T follicular helper cell (primary cell): ENCODE results near the gene CLCN5.
"Not testable (repeated sequence)": the region's sequence is repeated elsewhere in the genome, so short reads cannot be mapped to it uniquely, and the experiment has no call there.

Experiments
- DNase-seq: peaks from one replicate; pipeline ENCODE4 v3.0.0-alpha.2; 2020; ENCODE audit warnings: low read depth

CLCN5 gene

GRCh38 chrX:49995795-49996455, 73.5 kb downstream of the CLCN5 start:
- DNase-seq: no peak

- no peak for DNase-seq
Measured at GRCh38 chrX:49996474-49996873, 74.1 kb downstream of the CLCN5 start.

- no peak for DNase-seq
Measured at GRCh38 chrX:49999087-49999486, 76.7 kb downstream of the CLCN5 start.

- DNase-seq: no peak
Measured at GRCh38 chrX:50000937-50001542, 78.6 kb downstream of the CLCN5 start.

- no peak for DNase-seq
Measured at GRCh38 chrX:50002067-50002714, 79.8 kb downstream of the CLCN5 start.

- DNase-seq: no peak
Measured at GRCh38 chrX:50003467-50003866, 81.1 kb downstream of the CLCN5 start.

GRCh38 chrX:50003927-50004326, 81.5 kb downstream of the CLCN5 start:
- DNase-seq: no peak

- not testable (repeated sequence) for DNase-seq
Measured at GRCh38 chrX:50025591-50025990, 103.2 kb downstream of the CLCN5 start.

- DNase-seq: no peak
Measured at GRCh38 chrX:50035126-50035525, 112.7 kb downstream of the CLCN5 start.

GRCh38 chrX:50036426-50036825, 114.0 kb downstream of the CLCN5 start:
- DNase-seq: no peak

GRCh38 chrX:50045823-50046222, 123.4 kb downstream of the CLCN5 start:
- no peak for DNase-seq

GRCh38 chrX:50049228-50049627, 126.8 kb downstream of the CLCN5 start:
- no peak for DNase-seq

- no peak for DNase-seq
Measured at GRCh38 chrX:50054147-50054546, 131.8 kb downstream of the CLCN5 start.

- no peak for DNase-seq
Measured at GRCh38 chrX:50066318-50066937, 144.0 kb downstream of the CLCN5 start.

- no peak for DNase-seq
Measured at GRCh38 chrX:50067435-50068284, 145.3 kb downstream of the CLCN5 start.

GRCh38 chrX:50068285-50068563, 145.8 kb downstream of the CLCN5 start:
- no peak for DNase-seq

- DNase-seq: no peak
Measured at GRCh38 chrX:50068893-50069292, 146.5 kb downstream of the CLCN5 start.

- no peak for DNase-seq
Measured at GRCh38 chrX:50071494-50071893, 149.1 kb downstream of the CLCN5 start.

GRCh38 chrX:50072110-50072509, 149.7 kb downstream of the CLCN5 start:
- DNase-seq: no peak

- no peak for DNase-seq
Measured at GRCh38 chrX:50073601-50074000, 151.2 kb downstream of the CLCN5 start.

- no peak for DNase-seq
Measured at GRCh38 chrX:50075630-50076339, 153.4 kb downstream of the CLCN5 start.
